ENCODE data around the gene OSBPL2.

The OSBPL2 gene

DNA sequence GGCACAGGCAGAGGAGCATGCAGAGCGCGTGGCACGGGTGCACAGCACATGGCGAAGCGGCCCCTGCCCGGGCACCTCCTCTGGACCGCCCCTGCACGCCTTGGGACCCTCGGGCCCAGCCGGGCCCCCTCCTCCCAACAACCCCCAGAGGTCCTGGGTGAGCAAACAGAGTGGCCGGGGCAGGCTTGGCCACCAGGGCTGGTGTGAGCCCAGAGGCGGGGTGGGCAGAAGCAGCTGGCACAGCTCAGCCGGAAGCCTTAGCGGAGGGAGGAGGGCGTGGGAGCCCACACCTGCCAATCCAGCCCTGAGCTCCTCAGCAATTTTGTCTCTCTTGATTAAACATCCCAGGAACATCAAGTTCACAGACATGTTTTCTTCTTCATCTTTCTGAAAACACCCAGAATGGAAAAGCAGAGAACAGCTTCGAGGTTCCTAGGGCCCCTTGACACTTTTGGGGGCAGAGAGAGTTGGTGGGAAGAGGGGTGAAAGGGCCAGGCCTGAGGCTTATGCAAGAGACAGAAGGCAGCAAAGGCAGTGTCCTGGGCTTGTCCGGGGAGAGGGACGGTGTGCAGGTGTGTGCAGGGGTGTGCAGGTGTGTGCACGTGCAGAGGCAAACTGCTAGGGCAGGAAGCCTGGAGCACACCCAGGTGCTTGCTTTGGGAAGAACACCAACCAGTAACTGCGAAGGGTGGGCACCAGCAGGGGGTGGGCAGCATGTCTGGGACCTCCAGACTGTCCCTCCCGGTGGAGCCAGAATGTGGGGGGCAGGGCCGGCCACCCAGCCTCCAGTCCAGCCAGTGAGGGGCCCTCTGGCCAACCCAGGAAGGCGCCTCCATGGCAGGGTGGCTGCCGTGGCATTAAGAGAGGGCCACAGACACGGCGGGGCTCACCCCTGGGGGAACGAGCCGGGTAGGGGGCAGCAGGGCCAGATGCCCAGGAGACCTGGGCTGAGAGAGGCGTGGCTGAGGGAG, 23.0 kb upstream of the OSBPL2 start:
- H3K4me1 ChIP-seq (ENCODE audit: control insufficient read depth in 5 of 5, insufficient read depth in 5 of 5, low read length in 5 of 5) = peaks cover 0 to 10% (median 6%) of the 10 kb centered on the region in 5 donors
- no peak overlapping the region for H3K27ac ChIP-seq (ENCODE audit: low read depth, low read length)
- peaks cover 63 to 77% (median 71%) of the 10 kb centered on the region in 5 donors for H3K27me3 ChIP-seq (ENCODE audit: control insufficient read depth in 5 of 5, insufficient read depth in 4 of 5, low read length in 5 of 5)
- H3K36me3 ChIP-seq (ENCODE audit: control insufficient read depth in 5 of 5, insufficient read depth in 5 of 5, low read length in 5 of 5) = no peaks in the 10 kb centered on the region
- no peaks in the 10 kb centered on the region for H3K9me3 ChIP-seq (ENCODE audit: control insufficient read depth in 5 of 5, low read length in 5 of 5)
- no peak overlapping the region for H3K4me3 ChIP-seq (ENCODE audit: low read depth in 1 of 5, low read length in 5 of 5)
- no peak overlapping the region for H3K9ac ChIP-seq (ENCODE audit: low read length in 5 of 5)

DNA sequence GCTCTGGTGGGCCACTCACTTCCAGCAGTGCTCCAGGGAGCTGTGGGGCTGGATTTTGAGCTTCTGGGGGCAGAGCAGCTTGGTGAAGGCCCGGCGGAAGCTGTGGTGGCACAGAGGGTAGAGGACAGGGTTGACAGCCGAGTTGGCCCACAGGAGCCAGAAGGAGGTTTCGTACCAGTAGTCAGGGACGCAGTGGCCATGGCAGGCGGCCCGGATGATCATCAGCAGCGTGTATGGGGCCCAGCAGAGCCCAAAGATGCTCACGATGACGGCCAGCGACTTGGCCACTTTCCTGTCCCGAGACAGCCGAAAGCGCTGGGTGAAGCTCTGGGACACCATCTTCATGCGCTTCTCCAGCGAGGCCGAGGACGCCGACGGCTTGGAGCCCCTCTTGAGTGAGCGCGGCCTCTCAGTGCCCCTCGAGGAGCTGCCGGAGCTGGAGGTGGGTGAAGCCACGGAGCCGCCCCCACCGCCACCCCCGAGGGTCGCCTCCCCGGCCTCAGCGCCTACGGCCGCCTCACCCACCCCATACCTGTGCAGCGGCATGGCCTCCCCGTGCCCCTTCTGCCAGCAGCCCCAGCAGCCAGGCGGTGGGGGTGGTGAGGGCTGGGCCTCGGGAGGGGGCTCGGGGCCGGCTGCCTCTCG, 22.2 kb upstream of the OSBPL2 start:
- Histone ChIP-seq H3K4me3 (ENCODE audit: low read depth in 1 of 5, low read length in 5 of 5) (no peak overlapping the region), H3K9ac (ENCODE audit: low read length in 5 of 5) (no peak overlapping the region), H3K27ac (ENCODE audit: low read depth, low read length) (no peak overlapping the region), H3K27me3 (ENCODE audit: control insufficient read depth in 5 of 5, insufficient read depth in 4 of 5, low read length in 5 of 5) (peaks cover 63 to 76% (median 70%) of the 10 kb centered on the region in 5 donors), H3K36me3 (ENCODE audit: control insufficient read depth in 5 of 5, insufficient read depth in 5 of 5, low read length in 5 of 5) (no peaks in the 10 kb centered on the region), H3K9me3 (ENCODE audit: control insufficient read depth in 5 of 5, low read length in 5 of 5) (no peaks in the 10 kb centered on the region), H3K4me1 (ENCODE audit: control insufficient read depth in 5 of 5, insufficient read depth in 5 of 5, low read length in 5 of 5) (peaks cover 0 to 15% (median 10%) of the 10 kb centered on the region in 5 donors)

DNA sequence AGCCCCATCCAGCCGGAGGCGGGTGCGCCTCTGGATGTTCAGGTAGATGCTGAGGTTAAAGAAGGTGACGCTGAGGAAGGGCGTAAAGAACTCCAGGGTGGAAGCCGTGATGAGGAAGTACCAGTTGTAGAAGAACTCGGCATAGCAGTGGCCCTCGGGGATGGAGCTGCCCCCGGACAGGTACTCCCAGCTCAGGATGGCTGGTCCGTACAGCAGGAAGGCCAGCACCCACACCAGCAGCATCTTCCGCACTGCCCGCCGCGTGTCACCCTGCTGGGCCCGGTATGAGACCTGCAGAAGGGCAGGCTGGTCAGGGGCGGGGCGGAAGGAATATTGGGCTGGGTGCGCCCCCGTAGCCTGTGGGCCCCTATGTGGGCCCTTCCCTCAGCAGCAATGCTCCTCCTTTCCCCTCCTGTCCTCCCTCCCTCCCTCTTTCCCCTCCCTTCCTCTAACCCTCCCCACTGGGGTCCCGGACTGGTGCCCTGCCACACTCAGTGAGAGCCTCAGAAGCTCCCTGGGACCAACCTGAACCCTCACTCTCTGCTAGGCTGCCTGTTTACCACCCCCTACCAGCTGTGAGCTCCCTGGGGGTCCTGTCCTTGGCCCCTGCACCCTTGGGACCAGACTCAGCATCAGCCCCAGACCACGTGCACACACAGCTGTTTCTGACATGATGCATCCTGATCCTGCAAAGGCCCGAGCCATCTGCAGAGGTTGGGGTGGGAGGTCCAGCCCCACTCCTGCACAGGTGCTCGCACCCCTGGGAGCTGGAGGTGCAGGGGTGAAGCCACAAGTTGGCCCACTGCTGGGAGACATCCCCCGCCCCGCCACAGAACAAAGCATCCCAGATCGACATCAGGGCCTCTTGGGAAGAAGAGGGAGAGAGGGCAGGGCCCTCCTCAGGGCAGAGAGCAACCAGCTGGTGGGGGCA, 21.4 kb upstream of the OSBPL2 start:
- no peaks in the 10 kb centered on the region for H3K36me3 ChIP-seq (ENCODE audit: control insufficient read depth in 5 of 5, insufficient read depth in 5 of 5, low read length in 5 of 5)
- no peak overlapping the region for H3K27ac ChIP-seq (ENCODE audit: low read depth, low read length)
- H3K27me3 ChIP-seq (ENCODE audit: control insufficient read depth in 5 of 5, insufficient read depth in 4 of 5, low read length in 5 of 5) = peaks cover 63 to 76% (median 71%) of the 10 kb centered on the region in 5 donors
- H3K4me3 ChIP-seq (ENCODE audit: low read depth in 1 of 5, low read length in 5 of 5) = no peak overlapping the region
- no peaks in the 10 kb centered on the region for H3K9me3 ChIP-seq (ENCODE audit: control insufficient read depth in 5 of 5, low read length in 5 of 5)
- no peak overlapping the region for H3K9ac ChIP-seq (ENCODE audit: low read length in 5 of 5)
- H3K4me1 ChIP-seq (ENCODE audit: control insufficient read depth in 5 of 5, insufficient read depth in 5 of 5, low read length in 5 of 5) = peaks cover 0 to 15% (median 10%) of the 10 kb centered on the region in 5 donors

DNA sequence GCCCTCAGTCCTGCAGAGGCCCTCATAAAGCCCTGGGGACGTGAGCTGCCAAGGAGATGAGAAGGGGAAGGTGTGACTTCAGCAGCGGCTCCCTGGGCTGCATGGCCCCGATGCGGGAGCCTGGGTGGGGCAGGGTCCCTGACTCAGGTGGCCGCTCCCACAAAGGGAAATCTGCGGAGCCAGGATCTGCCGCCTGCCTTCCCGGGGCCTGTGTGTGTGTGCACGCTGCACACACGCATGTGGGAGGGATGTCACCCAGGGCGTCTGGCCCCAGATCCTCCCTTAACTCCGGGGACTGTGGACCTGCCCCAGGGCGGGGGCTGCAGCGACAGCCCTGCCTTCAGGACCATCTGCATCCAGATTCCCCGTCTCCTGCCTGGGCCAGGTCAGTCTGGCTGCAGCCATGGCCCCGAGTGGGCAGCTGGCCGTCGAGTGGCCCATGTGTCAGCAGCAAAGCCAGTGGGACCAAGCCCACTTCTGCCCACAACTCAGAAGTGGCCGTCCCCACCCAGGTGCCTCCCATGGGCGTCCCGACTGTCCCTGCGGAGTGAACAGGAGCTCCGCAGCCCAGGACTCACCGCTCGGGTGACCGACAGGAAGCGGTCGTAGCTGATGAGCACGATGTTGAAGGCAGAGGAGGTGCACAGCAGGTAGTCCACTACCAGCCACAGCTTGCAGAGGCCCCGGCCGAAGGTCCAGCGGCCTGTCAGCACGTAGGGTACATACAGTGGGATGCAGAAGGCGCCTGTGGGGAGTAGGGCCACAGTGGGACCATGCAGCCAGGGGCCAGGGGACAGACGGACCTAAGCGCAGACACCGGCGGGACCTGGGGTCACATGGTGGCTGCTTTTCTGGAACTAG, 20.2 kb upstream of the OSBPL2 start:
- Histone ChIP-seq H3K4me3 (ENCODE audit: low read depth in 1 of 5, low read length in 5 of 5) (no peak overlapping the region), H3K27me3 (ENCODE audit: control insufficient read depth in 5 of 5, insufficient read depth in 4 of 5, low read length in 5 of 5) (peaks cover 71 to 86% (median 78%) of the 10 kb centered on the region in 5 donors), H3K9me3 (ENCODE audit: control insufficient read depth in 5 of 5, low read length in 5 of 5) (no peaks in the 10 kb centered on the region), H3K4me1 (ENCODE audit: control insufficient read depth in 5 of 5, insufficient read depth in 5 of 5, low read length in 5 of 5) (peaks cover 0 to 15% (median 10%) of the 10 kb centered on the region in 5 donors), H3K9ac (ENCODE audit: low read length in 5 of 5) (no peak overlapping the region), H3K27ac (ENCODE audit: low read depth, low read length) (no peak overlapping the region), H3K36me3 (ENCODE audit: control insufficient read depth in 5 of 5, insufficient read depth in 5 of 5, low read length in 5 of 5) (no peaks in the 10 kb centered on the region)

DNA sequence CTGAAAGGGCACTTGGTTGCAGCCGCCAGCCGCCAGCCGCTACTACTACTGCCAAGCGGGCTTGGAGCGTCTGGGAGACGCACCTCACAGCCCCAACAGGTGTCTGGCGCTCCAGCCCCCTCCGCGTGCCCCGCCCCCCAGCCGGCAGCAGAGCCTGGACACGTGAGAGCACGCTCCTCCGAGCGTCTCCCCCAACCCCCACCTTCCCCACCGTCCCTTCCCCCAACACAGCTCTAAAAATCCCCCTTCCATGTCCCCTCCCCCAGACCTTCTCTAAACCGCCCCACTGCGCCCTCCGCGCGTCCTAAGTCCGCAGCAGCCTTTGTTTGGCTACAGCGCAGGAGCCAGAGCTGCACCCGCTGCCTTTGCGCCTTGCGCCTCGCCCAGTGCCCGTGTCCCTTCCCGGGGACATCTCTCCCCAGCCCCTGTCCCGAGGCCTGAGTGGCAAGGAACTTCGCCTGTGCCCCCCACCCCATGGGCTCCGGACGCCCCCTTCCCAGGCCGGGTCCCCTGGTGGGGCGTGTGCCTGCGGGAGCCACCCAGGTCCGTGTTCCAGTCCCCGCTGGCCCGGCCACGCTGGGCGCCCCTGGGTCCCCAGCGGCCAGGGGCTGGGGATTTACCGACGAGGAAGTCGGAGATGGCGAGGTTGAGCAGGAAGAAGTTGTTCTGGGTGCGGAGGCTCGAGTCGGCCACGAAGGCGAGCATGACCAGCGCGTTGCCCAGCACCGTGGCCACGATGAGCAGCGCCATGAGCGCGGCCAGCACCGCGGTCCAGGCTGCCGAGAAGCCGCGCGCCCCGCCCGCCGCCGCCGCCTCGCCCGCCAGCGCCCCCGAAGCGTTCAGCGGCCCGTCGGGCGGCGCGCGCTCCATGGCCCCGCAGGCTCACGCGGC, 19.0 kb upstream of the OSBPL2 start:
- Histone ChIP-seq H3K4me1 (ENCODE audit: control insufficient read depth in 5 of 5, insufficient read depth in 5 of 5, low read length in 5 of 5) (peaks cover 0 to 15% (median 10%) of the 10 kb centered on the region in 5 donors), H3K36me3 (ENCODE audit: control insufficient read depth in 5 of 5, insufficient read depth in 5 of 5, low read length in 5 of 5) (no peaks in the 10 kb centered on the region), H3K4me3 (ENCODE audit: low read depth in 1 of 5, low read length in 5 of 5) (peak overlapping the region in 1 of 5 donors; percentile 46), H3K27me3 (ENCODE audit: control insufficient read depth in 5 of 5, insufficient read depth in 4 of 5, low read length in 5 of 5) (peaks cover 69 to 91% (median 81%) of the 10 kb centered on the region in 5 donors), H3K9me3 (ENCODE audit: control insufficient read depth in 5 of 5, low read length in 5 of 5) (no peaks in the 10 kb centered on the region), H3K9ac (ENCODE audit: low read length in 5 of 5) (no peak overlapping the region), H3K27ac (ENCODE audit: low read depth, low read length) (no peak overlapping the region)

DNA sequence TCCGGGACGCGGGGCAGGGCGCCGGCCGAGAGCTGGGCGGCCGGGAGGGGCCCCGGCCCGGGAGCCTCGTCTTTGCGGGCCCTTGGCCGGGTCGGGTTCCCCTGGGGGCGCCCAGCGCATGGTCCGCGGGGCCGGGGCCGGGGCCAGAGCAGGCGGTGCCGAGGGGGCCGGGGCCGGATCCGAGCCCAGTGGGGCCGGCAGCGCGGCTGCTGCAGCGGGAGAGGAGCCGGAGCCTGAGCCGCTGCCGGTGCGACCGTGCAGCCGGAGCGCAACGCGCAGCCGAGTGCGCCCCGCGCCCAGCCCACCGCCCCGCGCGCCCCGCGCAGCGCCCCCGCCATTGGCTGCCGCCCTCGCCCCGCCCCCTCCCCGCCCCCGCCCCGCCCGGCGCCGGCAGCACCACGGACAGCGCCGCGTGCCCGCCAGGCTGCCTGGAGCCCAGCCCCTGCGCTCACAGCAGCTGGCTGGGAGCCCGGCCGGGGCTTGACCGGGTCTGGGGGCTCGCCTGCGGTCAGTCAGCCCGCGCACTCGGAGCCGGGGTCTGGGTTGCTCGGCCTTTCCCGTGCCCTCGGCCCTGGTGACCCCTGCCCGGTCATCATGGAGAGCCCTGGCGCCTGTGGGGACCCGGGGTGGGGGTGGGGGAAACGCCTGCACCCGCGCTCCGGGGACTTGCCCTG, 18.2 kb upstream of the OSBPL2 start, which contains the start of gene HRH3:
TSS of gene HRH3 (minus strand) at position 287 of the 674 bp plus-strand sequence. CDS start 308 bp downstream, outside the sequence.
- Histone ChIP-seq H3K4me3 (ENCODE audit: low read depth in 1 of 5, low read length in 5 of 5) (peak within 1 kb of the TSS in 2 of 5 donors; percentile 29 to 46), H3K9ac (ENCODE audit: low read length in 5 of 5) (no peak within 1 kb of the TSS), H3K27me3 (ENCODE audit: control insufficient read depth in 5 of 5, insufficient read depth in 4 of 5, low read length in 5 of 5) (peaks cover 65 to 90% (median 82%) of the 10 kb centered on the region in 5 donors)

DNA sequence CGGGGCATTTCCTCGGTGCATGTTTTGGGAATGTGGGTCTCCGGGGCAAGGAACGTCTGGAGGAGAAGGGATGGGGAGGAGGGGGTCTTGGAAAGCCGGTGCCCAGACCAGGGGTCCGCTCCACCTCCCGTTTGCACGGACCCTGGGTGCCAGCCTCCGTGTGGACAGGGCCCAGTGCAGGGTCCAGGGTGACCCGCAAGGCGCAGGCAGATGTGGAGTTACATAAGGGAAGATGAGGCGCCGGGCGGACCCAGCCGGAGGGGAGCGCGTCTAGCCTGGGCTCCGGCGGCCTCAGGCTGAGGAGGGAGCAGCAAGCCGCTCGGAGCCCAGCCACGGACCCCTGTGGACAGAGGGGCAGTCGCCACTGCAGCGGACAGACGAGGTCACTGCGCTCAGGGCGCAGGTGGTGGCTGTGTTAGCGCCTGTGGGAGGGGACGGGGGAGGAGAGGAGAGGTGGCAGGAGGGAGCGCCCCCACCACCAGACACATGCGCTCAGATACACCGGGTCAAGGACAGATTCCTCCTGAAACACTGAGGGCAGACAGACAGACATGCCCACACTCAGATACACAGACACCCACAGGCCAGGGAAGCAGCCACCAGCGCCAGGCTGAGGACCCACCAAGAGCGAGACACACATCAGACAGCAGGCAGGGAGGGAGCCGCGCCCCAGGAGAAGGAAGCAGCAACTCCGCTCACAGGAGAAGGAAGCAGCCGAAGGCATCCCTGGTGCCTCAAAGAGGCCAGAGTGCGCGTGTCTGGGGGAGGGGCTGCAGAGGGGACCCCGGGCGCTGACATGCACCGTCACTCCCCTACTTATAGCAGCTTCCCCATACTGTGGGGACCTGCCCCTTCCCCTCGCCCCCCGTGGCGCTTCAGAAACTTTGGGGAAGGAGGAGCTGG, 17.4 kb upstream of the OSBPL2 start:
- peaks cover 0 to 15% (median 10%) of the 10 kb centered on the region in 5 donors for H3K4me1 ChIP-seq (ENCODE audit: control insufficient read depth in 5 of 5, insufficient read depth in 5 of 5, low read length in 5 of 5)
- no peaks in the 10 kb centered on the region for H3K9me3 ChIP-seq (ENCODE audit: control insufficient read depth in 5 of 5, low read length in 5 of 5)
- H3K36me3 ChIP-seq (ENCODE audit: control insufficient read depth in 5 of 5, insufficient read depth in 5 of 5, low read length in 5 of 5) = no peaks in the 10 kb centered on the region
- H3K4me3 ChIP-seq (ENCODE audit: low read depth in 1 of 5, low read length in 5 of 5) = no peak overlapping the region
- peaks cover 57 to 87% (median 80%) of the 10 kb centered on the region in 5 donors for H3K27me3 ChIP-seq (ENCODE audit: control insufficient read depth in 5 of 5, insufficient read depth in 4 of 5, low read length in 5 of 5)
- no peak overlapping the region for H3K9ac ChIP-seq (ENCODE audit: low read length in 5 of 5)
- H3K27ac ChIP-seq (ENCODE audit: low read depth, low read length) = no peak overlapping the region

More for the DNA sequence above, 18.2 kb upstream of the OSBPL2 start, which contains the start of gene HRH3:
- Histone ChIP-seq H3K9me3 (ENCODE audit: control insufficient read depth in 5 of 5, low read length in 5 of 5) (no peaks in the 10 kb centered on the region), H3K27ac (ENCODE audit: low read depth, low read length) (no peak within 1 kb of the TSS), H3K4me1 (ENCODE audit: control insufficient read depth in 5 of 5, insufficient read depth in 5 of 5, low read length in 5 of 5) (peaks cover 0 to 15% (median 10%) of the 10 kb centered on the region in 5 donors), H3K36me3 (ENCODE audit: control insufficient read depth in 5 of 5, insufficient read depth in 5 of 5, low read length in 5 of 5) (no peaks in the 10 kb centered on the region)

Data from subcutaneous abdominal adipose tissue (tissue), 5 donors.